GM19238 (cell line): ENCODE measurements around the gene DEAF1.

Source experiments
- DNase-seq: peaks from one replicate; pipeline ENCODE4 v3.0.0; 2011; ENCODE audit warnings: low spot score; ENCODE audit not compliant: insufficient read length

DEAF1 gene

DNA sequence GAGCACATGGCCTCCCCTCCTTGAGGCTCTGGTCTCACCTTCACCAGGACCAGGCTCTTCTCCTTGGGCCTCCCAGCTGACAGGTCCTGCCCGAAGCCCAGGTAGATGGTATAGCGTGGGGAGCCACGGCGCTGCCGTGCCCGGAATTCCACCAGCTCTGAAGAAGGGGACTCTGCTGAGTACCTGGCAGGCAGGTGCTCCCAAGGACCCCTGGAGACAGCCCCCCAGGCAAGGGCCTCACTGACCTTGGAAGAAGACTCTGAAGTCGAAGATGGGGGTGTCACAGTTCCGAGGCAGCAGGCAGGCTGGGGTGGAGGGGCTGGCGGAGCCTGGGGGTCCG is 82.1 kb downstream of the DEAF1 start:
- no peak for DNase-seq

DNA sequence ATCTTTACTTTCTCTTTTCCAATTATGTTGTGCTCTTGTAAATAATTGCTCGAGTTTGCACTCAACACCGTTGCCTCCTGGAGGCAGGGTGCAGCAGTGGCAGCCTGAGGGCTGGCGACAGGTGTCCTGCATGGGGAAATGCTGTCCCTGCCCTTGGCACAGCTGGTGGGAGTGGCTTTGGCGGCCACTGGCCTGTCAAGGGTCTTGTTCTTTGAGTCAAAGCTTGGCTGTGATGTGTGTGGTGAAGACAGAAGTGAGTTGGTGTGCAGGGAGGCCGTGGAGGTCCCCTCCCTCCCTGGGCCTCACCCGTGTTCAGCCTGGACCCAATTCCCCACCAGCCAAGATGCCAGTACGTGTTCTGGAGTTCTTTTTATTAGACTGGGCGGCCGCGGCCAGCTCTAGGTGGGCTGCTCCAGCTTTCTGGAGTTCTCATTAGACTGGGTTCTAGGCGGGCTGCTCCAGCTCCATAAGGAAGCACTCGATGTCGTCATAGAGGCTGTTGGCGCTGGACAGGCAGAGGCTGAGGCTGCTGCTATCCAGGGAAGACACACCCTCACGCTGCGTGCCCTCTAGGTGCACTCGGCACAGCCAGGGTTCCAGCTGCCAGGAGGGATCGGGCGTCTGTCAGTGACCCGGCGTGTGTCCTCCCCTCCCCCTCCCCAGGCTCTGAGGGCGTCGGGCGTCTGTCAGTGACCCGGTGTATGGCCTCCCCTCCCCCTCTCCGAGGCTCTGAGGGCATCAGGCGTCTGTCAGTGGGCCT is 82.6 kb downstream of the DEAF1 start:
- no peak for DNase-seq

DNA sequence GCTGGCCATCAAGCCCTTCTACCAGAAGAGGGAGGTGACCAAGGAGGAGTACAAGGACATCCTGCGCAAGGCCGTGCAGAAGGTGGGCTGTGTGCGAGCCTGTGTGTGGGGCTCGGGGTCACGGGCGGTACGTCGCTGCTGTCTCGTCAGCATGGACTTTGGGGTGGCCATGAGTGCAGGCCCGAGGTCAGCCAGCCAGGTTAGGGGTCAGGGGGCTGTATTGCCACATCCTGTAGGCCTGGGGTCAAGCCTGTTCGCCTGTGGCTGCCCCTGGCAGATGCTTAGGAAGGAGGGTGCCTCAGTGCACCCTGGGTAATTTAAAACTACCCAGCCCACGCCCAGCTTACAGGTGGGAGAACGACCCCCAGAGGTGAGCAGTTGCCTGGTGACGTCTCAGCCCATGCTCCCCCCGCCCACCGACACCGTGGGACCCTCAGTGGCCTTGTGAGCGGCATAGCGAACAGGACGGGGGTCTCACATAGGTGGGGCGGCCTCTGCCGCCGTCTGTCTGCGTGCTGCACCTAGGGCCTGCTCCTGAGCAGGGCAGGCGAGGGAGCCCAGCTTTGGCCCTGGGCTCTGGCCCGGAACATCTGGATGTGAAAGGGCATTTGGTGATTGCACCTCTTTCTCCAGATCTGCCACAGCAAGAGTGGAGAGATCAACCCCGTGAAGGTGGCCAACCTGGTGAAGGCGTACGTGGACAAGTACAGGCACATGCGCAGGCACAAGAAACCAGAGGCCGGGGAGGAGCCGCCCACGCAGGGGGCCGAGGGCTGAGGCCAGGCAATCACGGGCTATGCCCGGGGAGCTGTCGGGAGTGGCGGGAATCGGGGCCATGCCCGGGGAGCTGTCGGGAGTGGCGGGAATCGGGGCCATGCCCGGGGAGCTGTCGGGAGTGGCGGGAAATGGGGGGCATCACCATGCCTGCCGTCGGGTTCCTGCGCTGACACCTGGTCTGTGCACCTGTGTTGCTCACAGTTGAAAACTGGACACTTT is 83.7 kb downstream of the DEAF1 start:
- DNase-seq: no peak

DNA sequence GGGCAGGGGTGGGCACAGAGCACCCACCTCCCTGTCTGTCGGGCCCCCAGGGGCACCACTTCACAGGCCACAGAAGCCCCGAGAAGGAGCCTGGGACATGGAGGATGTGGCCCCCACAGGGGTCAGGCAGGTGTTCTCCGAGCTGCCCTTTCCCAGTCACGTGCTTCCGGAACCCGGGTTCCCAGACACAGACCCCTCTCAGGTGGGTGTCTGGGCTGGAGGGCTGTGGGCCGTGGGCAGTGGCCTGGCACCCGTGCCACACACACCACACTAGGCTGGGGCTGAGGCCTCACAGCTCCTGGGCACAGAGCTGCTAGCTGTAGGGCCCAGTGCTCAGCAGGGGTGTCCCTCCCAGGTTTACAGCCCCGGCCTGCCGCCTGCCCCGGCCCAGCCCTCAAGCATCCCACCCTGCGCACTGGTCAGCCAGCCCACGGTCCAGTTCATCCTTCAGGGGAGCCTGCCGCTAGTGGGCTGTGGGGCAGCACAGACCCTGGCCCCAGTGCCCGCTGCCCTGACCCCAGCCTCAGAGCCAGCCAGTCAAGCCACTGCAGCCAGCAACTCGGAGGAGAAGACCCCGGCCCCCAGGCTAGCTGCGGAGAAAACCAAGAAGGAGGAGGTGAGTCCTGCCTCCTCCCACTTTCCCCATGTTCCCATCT is 84.7 kb downstream of the DEAF1 start:
- no peak for DNase-seq

DNA sequence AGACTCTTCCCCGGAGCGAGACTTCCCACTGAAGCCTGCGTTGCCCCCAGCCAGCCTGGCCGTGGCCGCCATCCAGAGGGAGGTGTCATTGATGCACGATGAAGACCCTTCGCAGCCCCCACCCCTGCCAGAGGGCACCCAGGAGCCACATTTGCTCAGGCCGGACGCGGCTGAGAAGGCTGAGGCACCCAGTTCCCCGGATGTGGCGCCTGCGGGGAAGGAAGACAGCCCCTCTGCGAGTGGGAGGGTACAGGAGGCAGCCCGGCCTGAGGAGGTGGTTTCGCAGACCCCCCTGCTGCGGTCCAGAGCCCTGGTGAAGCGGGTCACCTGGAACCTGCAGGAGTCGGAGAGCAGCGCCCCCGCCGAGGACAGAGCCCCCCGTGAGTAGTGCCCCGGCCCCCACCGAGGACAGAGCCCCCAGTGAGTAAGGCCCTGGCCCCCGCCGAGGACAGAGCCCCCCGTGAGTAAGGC is 85.6 kb downstream of the DEAF1 start:
- DNase-seq: no peak

DNA sequence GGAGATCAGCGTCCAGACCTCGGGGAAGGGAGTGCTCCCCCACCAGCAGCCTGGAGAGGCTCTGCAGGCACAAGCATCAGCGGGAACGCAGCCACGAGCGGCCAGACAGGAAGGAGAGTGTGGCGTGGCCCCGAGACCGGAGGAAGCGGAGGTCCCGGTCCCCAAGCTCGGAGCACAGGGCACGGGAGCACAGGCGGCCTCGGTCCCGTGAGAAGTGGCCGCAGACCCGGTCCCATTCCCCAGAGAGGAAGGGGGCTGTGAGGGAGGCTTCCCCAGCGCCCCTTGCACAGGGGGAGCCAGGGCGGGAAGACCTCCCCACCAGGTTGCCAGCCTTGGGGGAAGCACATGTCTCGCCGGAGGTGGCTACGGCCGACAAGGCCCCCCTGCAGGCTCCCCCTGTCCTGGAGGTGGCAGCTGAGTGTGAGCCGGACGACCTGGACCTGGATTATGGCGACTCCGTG is 86.2 kb downstream of the DEAF1 start:
- no peak for DNase-seq

DNA sequence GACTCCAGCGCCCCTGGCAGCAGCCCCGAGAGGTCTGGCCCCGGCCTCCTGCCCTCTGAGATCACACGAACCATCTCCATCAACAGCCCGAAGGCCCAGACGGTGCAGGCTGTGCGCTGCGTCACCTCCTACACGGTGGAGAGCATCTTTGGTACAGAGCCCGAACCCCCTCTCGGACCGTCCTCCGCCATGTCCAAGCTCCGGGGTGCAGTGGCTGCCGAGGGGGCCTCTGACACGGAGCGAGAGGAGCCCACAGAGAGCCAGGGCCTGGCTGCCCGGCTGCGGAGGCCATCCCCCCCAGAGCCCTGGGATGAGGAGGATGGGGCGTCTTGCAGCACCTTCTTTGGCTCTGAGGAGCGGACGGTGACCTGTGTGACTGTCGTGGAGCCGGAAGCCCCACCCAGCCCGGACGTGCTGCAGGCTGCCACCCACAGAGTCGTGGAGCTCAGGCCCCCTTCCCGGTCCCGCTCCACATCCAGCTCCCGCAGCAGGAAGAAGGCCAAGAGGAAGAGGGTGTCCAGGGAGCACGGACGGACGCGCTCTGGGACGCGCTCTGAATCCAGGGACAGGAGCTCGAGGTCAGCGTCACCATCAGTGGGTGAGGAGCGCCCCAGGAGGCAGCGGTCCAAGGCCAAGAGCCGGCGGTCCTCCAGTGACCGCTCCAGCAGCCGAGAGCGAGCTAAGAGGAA is 86.9 kb downstream of the DEAF1 start:
- DNase-seq: no peak

DNA sequence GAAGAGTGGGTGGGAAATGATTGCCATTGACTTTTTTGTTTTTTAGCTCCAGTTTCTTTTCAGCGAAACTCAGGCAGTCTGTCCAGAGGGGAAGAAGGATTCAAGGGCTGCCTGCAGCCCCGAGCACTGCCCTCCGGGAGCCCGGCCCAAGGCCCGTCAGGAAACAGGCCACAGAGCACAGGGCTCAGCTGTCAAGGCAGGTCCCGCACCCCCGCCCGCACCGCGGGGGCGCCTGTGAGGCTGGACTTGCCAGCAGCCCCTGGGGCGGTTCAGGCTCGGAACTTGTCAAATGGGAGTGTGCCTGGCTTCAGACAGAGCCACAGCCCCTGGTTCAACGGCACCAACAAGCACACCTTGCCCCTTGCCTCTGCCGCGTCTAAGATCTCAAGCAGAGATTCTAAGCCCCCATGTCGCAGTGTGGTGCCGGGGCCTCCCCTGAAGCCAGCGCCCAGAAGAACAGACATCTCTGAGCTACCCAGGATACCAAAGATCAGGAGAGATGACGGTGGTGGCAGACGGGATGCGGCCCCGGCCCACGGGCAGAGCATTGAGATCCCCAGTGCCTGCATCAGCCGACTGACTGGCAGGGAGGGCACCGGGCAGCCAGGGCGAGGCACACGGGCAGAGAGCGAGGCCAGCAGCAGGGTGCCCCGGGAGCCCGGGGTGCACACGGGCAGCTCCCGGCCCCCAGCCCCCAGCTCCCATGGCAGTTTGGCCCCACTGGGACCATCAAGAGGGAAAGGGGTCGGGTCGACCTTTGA is 87.8 kb downstream of the DEAF1 start:
- no peak for DNase-seq

DNA sequence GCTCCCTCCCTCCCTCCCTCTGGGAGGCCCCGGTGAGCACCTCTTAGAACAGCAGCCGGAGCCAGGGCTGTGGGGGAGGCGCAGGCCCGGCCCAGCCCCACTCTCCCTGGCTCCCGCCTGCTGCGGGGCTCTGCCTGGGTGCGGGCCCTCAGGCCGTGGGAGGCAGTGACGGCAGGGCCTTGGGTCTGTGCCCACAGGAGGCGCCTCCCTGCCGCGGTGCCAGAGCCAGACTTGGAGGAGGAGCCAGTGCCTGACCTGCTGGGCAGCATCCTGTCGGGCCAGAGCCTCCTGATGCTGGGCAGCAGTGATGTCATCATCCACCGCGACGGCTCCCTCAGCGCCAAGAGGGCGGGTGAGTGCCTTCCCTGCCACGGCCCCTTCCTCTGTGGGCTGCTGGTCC is 88.8 kb downstream of the DEAF1 start:
- DNase-seq: no peak

DNA sequence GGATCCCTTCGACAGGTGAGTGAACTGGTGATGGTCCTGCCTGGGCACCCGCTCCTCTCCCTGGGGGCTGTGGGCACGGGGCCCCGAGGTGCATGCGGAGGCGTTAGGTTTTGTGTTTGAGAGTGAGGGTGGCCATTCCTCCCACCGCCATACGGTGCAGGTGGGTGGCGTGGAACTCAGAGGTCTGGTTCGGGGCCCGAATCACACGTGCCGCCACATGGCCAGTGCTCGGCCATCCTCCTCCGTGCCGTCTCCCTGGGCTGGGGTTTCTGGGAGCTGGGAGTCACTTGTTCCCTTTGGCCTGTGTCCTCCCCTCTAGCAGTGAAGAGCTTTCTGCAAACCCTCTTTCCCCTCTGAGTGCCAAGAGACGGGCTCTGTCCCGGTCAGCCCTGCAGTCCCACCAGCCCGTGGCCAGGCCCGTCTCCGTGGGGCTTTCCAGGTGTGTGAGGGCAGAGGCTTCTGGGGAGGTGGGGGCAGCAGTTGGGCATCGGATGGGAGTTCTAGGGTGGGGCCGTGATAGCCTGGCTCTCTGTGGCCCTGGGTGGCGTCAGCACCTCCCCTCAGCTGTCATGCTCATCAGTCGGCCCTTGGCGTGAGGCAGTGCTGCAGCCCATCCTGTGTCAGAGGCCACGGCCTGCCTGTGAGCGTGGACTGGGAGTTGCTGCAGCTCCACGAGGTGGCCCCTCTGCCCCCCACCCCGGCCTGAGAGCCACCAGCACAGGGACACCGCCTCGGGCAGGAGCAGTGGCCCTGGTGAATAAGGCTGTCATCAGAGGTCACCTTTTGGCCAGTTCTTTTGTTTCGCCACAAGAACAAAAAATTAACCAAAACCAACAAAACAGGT is 89.5 kb downstream of the DEAF1 start:
- DNase-seq: no peak

DNA sequence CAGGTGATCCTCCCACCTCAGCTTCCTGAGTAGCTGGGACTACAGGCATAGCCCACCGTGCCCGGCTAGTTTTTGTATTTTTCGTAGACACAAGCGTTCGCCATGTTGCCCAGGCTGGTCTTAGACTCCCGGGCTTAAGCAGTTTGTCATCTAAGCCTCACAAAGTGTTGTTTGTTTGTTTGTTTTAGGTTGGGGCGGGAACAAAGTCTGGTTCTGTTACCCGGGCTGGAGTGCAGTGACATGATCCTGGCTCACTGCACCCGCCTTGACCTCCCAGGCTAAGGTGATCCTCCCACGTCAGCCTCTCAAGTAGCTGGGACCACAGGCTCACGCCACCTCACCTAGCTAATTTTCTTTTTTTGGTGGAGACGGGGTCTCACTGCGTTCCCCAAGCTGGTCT is 91.9 kb downstream of the DEAF1 start:
- no peak for DNase-seq

DNA sequence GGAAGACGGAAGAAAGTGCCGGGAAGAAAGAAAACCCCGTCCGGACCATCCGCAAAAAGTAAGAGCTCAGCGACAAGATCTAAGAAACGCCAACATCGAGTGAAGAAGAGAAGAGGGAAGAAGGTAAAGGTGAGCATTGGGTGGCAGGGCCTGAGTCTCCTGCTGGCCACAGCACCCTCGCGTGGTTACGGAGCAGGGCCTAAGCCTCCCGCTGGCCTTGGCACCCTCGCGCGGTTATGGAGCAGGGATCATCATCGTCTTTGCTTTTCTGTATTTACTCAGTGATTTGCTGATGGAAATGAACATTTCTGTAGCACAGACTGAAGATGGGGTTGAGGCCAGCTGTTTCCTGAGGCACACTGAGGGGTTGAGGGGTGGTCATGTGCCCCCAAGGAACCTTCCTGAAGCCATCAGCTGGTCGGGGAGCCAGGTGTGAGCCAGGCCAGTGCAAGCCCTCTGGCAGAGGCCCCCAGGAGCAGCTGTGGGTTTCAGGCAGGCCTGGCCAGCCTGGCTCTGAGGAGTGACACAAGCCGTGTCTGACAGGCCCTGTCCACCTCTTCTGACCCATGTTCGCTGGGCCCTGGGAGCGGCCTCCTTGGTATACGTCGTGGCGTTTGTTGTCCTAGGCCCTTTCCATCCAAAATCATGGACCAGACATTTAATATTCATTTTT is 93.3 kb downstream of the DEAF1 start:
- no peak for DNase-seq

DNA sequence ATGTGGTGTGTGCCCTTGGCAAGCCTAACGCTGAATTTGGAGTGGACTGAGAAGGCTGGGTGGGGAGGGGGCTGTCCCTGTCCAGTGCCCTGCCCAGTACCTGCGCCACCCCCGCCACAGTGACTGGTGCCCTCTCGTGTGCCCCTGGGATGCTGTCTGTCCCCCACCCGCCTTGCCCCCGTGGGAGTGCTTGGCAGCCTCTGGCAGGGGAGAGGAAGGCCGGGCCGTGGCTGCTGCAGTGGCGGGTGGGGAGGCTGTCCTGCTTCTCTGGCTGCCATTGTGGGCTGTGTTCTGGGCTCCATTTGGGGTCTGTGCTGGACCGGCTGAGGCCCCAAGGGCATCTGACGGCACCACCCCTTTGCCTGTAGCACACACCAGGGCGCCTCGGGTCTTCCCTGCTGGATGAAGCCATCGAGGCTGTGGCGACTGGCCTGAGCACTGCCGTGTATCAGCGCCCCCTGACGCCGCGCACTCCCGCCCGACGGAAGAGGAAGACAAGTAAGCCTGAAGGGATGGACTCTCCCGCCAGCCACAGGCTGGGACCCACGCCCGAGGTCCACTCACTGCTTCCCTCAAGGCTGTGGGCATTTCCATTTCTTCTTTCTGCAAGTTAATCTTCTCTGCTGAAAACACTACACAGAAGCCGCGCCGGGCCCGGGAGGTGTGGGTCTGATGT is 96.9 kb downstream of the DEAF1 start:
- DNase-seq: no peak

DNA sequence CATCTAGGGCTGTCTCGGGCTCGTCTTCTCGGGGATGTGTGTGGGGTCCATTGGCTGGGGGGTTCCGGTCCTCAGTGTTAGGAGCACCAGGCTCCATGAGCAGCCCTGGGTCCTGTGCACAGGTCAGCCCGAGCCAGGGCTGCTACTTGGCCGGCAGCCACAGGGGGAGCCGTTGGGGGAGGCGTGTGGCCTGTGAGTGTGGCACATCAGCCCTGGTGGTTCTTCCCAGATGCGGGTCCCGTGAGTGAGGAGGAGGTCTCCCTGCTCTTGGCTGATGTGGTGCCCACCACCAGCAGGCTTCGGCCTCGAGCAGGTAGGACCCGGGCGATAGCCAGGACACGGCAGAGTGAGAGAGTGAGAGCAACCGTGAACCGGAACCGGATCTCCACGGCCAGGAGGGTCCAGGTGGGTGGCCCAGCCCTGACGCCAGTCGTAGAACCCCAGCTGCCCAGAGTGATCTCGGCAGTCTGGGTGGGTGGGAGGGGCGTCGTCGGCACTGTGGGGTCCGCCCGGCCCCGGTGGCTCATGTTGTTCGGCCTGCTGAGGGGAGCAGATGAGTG is 97.8 kb downstream of the DEAF1 start:
- no peak for DNase-seq

DNA sequence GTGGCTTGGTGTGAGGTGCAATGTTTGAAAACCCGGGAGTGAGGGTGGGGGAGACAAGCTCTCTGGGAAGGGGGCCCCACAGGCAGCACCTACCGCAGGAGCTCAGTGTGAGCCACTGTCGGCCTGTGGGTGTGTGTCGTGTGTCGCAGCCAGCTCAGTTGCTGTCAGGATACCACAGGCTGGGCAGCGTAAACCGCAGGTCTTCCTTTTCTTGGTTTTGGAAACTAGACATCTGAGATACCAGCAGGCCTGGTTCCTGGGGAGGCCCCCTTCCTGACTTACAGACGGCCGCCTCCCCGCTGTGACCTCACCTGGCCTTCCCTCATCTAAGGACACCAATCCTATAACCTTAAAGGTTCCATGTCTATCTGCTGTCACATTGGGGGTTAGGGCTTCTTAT is 98.6 kb downstream of the DEAF1 start:
- DNase-seq: no peak

DNA sequence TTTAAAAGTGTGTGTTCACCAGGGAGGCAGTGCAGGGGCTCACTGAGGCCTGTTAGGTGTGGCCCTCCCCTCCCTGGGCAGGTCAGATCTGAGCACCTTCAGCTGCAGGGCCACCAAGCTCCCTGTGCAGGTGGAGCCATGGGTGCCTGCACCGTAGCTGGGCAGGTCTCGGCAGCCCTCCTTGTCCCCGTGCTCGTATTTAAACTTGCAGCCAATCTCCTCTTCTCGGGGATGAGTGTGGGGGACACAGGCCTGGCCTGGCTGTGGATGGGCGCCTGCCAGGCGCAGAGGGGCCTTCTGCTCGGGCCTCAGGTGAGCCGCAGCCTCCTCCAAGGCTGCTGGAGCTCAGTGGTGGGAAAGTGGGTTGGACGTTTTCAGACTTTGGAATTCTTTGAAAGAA is 99.6 kb downstream of the DEAF1 start:
- no peak for DNase-seq
